H1 (cell line): ENCODE measurements around the gene MBNL2. TPM values are rescaled to one million over a fixed set of nuclear protein-coding genes. Genes with fewer than 3 reads are reported as not detected.

Source experiments
- CREB1 ChIP-seq: IDR thresholded peaks from 2 replicates; pipeline ENCODE4 v1.6.1; 2012; ENCODE audit warnings: inconsistent platforms
- EP300 ChIP-seq, 2 experiments: IDR thresholded peaks; 1 replicate in 1 of 2; 2 replicates in 1 of 2; pipeline ENCODE4 v1.6.1; 2011 to 2012; ENCODE audit warnings: low read depth in 2 of 2, low read length in 2 of 2, mild to moderate bottlenecking in 2 of 2, borderline replicate concordance in 1 of 2, inconsistent platforms in 1 of 2, moderate library complexity in 1 of 2
- KDM1A ChIP-seq: fragments of 200-600, 300-600 bp; sonication (generic); IDR thresholded peaks from 2 replicates; pipeline ENCODE4 v1.7.1; 2016; ENCODE audit warnings: mild to moderate bottlenecking, low read length, borderline replicate concordance
- SIRT6 ChIP-seq: IDR thresholded peaks from one replicate; pipeline ENCODE4 v1.7.1; 2012; ENCODE audit warnings: low read length, inconsistent platforms
- SP4 ChIP-seq: IDR thresholded peaks from 2 replicates; pipeline ENCODE4 v1.6.1; 2012; ENCODE audit warnings: low read length, inconsistent platforms
- ZNF274 ChIP-seq: IDR thresholded peaks from 2 replicates; pipeline ENCODE4 v1.7.0; 2012; ENCODE audit warnings: low read length, borderline replicate concordance; ENCODE audit errors: extremely low read depth
- polyA plus RNA-seq, 7 experiments: library from polyadenylated mRNA; depleted of rRNA in 3 of 7; stranded (reverse) in 5 of 7; unstranded in 2 of 7; fragments of >200 nt in 5 of 7; fragments of 200-250 nt in 2 of 7; gene quantifications; 1 replicate in 5 of 7; 2 replicates in 1 of 7; 4 replicates in 1 of 7; pipeline versions ENCODE4 v1.2.1 to v1.2.3, GENCODE V29; 2011 to 2013; ENCODE audit warnings: missing spikeins in 2 of 7, mixed read lengths in 2 of 7
- total RNA-seq: library from RNA; stranded (reverse); fragmentation: NEBNext Ultra II Directional; extraction: Animal tissue kit (Norgen Biotek cat#: 25700); gene quantifications from 2 replicates; pipeline ENCODE4 v1.2.1, GENCODE V29; 2021
- TF ChIP-seq, protein P1 (sequence below): IDR thresholded peaks from 2 replicates; pipeline ENCODE4 v1.6.1; 2012; ENCODE audit warnings: low read length, inconsistent platforms

MBNL2 gene
- total and polyA plus RNA-seq, 2 of the 8 experiments (the other 6 are each of a cell fraction or from before 2014, with no cell fraction given) = 1.0 to 2.6 TPM

DNA sequence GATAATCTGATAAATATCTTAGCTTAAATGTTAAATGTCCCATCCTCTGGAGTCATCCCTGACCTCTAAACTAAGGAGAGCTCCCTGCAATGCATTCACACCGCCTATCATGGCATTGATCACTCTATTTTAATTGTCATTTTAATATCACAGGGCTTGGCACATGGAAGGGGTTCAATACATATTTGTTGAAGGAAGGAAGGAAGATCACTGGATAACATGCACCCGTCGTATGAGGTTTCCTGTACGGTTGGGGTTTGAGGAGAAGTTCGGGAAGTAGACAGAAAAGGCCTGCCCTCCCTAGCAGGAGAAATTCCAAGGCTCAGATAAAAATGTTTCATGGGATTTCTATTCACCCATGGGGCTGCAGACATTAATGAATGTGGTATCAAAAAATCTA lies 102.0 kb downstream of the MBNL2 start (continued):
- TF ChIP-seq, protein P1, sequence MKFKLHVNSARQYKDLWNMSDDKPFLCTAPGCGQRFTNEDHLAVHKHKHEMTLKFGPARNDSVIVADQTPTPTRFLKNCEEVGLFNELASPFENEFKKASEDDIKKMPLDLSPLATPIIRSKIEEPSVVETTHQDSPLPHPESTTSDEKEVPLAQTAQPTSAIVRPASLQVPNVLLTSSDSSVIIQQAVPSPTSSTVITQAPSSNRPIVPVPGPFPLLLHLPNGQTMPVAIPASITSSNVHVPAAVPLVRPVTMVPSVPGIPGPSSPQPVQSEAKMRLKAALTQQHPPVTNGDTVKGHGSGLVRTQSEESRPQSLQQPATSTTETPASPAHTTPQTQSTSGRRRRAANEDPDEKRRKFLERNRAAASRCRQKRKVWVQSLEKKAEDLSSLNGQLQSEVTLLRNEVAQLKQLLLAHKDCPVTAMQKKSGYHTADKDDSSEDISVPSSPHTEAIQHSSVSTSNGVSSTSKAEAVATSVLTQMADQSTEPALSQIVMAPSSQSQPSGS = no peak
- no peak for TF ChIP-seq CREB1
- no peak for TF ChIP-seq EP300 (IDR thresholded peaks at IDR 0.05; ENCODE audit: borderline replicate concordance in 1 of 2, low read depth in 2 of 2, low read length in 2 of 2)
- TF ChIP-seq KDM1A = no peak
- no peak for TF ChIP-seq ZNF274
- no peak for TF ChIP-seq SIRT6
- TF ChIP-seq SP4 = no peak
